NCI-H1417 (cell line): ENCODE data around the gene GABBR1.

Experiments used
- DNase-seq, 3 experiments: peaks; one replicate each; lab custom pipeline; 2025; lab: John Stamatoyannopoulos, UW

Gene GABBR1

DNA sequence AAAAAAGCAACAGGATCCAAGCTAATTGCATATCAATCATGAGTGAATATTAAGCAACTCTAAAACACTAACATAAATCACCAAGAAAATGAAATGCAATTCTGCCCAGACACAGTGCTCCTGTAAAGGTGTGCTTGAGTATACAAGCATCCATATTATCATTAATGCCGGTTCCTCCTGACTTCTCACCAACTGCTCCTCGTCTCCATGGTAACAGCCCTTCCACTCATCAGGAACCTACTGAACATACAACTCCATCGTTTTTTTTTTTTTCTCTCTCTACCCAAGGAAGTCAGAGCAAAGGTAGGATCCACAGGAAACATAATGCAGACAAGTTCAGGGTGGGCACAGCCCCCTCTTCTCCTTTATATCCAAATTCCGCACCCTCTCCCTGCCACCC, 12.4 kb downstream of the GABBR1 start:
- peak in 1 of 3 experiments; percentile 28 for DNase-seq

DNA sequence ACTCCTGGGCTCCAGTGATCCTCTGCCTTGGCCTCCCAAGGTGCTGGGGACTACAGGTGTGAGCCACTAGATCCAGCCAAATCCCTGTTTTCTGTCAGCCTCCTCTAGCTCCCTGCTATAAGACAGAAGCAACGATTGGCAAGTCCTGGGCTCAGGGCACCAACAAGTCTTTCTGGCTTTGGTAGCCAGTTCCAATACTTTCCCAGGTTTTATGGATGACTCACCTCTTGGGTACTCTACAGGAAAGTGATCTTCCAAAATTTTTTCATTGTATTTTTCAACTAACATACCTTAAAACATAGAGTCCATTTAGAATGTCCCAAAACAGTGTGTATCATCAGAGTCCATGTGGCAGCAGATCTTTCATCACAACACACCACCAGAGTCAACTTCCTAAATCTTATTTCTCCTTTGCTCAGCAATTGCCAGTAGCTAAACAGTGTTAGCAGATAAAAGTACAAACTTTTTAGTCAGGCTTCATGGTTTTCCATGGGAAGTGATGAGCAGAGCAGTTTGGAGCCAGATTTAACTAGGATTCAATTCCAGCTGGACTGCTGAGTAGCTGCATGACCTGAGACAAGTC, 13.3 kb downstream of the GABBR1 start:
- DNase-seq, result no peak

DNA sequence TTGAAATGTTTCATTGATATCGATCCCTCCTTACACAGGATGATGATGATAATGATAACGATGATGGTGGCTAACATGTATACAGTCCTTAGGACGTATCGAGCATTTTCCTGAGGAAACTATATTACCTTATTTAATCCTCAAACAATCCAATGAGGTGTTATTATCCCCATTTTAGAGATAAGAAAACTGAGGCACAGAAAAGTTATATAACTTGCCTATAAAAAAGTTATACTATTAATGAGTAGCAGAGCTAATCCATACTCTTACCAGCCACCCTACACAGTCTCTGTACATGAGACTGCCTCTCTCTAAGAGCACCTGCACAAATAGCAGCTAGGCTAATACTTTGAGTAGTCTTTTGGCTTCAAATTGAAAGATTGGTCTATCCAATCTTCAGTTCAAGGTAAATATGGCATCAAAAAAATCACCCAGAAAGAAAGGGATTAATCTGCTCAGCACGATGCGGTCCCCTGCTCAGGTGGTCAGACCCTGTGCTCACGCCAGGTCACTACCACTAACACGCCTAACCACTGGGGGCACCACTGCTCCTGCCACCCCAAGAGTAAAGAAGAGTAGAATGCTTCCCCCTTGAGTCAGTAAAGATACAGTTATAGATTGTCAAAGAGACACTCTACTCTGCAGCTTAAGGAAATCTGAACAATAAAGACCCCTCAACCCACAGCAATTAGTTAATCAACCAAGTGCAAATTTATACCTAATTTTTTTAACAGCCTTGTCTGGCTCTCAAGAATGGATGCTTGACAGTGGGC, 15.0 kb downstream of the GABBR1 start:
- DNase-seq, result no peak

DNA sequence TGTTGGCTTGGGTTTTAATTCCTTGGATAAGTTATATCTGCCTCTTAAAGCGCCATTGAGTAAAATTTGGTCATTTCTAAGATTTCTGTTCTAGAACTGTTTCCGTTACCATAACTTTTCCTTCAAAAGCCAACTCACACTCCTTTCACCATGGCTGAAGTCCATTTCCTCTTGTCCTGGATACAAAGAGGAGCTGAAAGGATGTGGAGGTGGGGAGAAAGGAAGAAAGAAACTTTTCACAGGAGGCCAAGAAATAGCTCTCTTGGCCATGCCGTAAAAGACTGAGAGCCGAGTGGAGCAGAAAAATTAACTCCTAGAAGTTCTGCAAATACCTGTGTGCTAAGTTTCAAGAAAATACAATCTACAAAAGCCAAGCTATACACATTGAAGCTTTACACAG, 21.6 kb downstream of the GABBR1 start:
- DNase-seq, result no peak

DNA sequence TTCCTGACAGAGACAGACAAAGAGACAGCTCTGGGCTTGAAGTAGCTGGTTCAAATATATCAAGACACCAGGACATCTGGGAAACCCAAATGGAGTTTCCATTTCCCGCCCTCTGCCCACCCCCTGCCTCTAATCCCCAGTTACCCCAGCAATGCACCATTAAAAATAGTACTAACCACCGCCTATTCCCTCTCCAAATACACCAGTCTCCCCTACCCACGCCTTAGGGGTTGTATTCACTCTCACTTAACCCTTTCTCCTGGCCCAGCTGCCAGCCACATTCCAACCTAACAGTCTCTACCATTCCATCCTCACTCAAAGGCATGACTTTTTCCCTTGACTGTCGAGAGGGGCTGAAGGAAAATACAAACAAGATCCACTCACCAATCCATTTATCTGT, 22.4 kb downstream of the GABBR1 start:
- no peak for DNase-seq

DNA sequence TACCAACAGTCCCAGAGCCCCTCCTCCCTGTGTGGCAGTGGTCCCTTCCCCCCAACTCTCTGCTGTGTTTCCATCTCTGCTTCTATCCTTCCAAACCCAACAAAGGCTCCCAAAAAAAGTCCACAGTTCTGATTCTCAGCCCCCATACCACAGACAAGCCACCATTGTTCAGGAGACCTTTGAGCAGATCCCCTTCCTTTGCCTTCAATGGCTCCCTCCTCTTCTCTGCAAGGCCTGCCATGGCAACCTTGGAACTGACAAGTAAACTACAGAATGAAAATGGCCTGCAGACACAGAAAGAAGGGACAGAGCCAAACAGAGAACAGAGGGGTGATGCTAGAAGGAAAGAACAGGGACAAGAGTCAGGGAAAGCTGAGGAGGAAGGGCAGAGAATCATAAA, 24.9 kb downstream of the GABBR1 start:
- DNase-seq, result no peak

DNA sequence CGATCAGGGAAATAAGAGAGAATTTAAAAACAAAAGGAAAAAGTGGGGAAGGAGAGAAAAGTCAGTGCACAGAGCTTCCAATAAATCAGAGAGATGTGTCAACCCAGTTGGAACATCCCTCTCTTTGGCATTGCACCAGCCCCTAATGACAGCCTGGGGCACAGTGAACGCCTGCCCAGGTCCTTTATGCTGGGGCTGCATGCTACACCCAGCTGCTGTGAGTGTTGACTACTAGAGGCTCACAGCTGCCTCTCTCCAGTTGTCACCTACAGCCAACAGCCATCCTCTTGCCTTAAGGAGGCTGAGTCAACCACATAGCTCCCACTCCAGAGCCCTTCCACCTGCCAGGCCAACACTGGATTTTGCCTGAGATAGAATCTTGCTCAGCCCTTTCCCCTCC, 29.1 kb downstream of the GABBR1 start:
- DNase-seq, result peak in 2 of 3 experiments; percentile 4 to 26

DNA sequence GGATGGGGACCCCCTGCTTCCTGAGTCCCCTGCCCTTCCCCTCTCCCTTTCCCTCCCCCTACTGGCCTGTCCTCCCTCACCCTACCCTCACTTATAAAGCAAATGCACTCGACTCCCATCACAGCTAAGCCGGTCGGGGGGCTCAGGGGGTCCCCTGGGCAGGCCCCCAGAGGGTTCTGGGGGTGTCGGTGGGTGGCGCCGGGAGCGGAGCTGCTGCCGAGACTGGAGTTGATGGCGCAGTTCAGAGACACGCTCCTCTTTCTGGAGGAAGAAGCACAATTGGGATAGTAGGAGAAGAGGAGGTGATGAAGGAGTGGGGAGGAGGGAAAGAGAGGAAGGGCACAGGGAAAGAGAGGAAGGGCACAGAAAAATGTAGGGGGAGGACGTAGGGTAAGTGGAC, 29.5 kb downstream of the GABBR1 start:
- DNase-seq, result no peak

DNA sequence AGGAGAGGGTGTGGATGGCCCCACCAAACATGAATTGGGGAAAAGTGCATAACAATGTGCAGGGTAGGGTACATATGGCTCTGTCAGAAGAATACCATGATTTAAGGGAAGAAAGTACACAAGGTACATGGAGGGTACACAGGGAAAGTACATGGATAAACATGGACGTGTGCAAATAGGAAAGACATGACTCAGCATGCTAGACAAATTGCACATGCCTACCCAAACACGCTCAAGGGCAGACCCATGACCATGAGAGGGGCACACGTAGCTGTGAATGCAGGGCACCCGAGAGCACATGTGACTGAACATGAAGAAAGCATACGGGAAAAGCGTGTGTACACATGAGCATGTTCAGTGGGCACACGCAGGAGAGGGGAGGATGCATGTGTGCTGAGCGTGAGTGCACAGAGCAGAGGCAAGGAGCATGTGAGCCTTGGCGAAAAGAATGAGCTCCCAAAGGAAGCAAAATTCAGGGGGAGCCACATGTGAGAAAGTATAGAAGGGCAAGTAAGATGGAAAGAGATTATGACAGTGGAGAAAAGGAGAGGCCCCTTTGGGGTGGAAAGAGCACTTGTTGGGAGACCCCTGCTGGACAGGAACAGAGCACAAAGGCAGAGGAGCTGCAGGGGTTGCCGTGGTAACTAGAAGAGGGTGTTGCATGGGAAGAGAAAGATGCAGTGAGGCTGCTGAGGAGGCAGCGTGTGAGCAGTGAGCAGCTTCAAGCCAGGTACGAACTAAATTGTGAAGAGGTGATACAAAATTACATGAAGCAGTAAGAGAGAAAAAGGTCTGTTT, 30.2 kb downstream of the GABBR1 start:
- peak; percentile 6 to 73 (median 39) for DNase-seq

DNA sequence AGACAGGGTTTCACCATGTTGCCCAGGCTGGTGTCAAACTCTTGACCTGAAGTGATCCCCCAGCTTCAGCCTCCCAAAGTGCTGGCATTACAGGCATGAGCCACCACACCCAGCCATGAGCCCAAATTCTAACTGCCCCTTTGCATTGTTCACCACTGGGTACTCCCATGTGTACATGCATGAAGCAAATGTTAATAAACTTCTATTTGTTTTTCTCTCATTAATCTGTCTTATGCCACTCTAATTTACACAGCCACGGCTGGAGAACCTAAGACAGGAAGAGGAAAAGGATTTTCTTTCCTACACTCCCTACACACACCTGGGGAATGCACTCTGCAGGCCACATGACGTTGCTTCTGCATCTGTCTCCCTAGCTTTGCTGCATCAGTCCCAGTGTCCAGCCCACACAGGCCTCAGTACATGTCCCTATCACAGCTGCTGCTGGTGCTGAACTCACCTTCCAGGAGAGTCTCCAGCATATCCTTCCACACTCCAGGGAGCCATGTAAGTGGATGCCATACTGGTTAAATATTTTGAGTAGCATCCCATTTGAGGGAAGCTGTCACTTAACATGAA, 34.7 kb downstream of the GABBR1 start:
- no peak for DNase-seq

DNA sequence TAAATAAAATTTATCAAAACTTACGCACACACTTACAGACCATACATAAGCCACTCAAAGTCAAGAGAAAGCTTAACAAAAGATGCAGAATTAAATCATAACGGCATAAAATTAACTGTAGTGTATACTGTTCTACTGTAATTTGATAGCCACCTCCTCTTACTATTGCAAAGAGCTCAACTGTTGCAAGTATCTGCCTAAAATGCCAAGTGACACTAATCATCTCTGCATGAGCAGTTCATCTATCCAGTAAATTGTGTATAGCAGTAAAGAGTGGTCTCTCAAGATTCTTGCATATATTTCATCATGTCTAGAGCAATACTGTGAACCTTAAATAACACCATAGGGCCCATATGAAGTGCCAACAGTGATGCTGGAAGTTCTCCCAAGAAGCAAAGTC, 35.8 kb downstream of the GABBR1 start:
- DNase-seq, result no peak

DNA sequence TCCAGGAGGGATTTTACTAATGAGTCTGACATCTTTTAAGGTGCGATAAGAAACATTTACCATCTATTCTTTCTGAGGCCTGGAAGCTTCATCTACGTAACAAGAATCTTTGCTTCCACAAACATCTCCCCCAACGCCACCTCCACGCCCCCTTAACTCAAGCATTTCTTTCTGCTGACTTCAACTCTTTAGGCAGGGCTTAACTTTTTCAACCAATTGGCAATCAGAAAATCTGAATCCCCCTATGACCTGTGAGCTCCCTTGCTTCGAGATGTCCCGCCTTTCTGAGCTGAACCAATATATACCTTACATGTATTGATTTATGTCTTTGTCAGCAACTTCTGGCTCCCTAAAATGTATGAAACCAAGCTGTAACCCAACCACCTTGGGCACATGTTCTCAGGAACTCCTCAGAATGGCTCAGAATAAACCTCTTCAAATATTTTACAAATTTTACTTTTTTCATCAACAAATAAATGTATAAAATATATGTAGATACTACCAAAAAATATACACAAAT, 36.5 kb downstream of the GABBR1 start:
- DNase-seq, result no peak

DNA sequence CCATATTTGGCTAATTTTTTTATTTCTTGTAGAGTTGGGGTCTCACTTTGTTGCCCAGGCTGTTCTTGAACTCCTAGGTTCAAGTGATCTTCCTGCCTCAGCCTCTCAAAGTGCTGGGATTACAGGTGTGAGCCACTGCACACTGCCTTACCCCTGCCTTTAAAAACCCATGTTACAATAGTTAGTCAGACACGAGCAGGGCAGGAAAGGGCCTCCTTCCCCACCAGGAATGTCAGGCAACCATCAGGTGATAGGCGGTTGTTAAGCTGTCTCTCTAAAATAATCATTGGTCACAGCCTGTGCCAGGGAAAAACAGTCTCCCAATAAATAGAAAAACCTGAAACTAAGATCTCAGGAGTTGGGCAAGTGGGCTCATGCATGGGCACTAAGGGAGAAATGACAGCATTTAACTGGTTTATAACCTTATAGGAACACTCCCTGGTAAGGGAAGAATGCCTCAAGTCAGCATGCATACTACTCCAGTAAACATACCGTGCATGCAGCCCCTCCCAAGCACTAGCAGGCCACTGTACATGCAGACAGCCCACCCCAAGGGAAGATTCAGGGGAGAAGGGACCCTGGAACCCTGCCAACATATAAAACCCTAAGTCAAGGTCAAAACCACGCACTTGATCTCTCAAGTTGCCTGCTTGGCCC, 39.7 kb downstream of the GABBR1 start:
- DNase-seq, result no peak

DNA sequence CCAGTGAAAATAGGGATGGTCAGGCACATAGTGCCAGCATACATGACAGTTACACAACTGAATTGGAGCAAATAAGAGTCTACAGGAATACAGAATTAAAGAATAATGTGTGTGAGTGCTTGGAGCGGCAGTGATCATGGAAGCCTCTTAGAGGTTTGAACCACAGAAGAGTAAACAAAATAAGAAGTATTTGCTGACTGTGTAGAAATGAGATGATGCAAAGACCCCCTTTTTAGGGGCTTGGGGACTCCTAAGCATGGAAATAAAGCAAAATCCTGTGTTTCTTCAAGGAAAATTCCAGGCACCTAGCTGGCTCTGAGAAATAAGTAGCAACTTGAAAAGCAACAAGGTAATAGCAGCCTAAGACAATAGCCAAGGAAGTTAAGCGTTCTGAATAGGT, 41.3 kb downstream of the GABBR1 start:
- DNase-seq, result no peak

DNA sequence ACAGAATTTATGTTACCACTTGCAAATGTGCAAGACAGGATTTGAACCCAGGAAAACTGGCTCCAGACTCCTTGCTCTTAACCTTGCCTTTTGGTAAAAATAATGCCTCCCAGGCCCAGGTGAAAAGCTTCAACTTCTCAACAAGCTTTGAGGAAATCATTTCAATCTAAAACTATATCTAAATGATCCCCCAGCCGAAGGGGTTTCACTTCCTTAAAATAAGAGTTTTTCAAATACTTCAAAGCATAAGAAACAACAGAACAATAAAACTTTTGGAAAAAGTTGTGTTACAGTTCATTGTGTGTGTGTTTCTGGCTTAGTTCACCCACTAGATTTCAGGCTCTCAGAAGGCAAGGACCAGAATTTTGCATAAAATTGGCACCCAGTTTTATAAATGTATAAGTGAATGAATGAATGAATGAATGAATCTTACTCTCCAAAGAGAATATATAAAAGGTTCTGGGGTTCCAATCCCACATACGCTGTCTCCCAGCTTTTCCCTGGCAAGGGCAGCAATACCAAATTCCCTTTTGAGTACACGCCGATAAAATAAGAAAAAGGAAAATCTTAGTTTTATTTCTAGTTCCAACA, 42.7 kb downstream of the GABBR1 start:
- DNase-seq, result no peak

DNA sequence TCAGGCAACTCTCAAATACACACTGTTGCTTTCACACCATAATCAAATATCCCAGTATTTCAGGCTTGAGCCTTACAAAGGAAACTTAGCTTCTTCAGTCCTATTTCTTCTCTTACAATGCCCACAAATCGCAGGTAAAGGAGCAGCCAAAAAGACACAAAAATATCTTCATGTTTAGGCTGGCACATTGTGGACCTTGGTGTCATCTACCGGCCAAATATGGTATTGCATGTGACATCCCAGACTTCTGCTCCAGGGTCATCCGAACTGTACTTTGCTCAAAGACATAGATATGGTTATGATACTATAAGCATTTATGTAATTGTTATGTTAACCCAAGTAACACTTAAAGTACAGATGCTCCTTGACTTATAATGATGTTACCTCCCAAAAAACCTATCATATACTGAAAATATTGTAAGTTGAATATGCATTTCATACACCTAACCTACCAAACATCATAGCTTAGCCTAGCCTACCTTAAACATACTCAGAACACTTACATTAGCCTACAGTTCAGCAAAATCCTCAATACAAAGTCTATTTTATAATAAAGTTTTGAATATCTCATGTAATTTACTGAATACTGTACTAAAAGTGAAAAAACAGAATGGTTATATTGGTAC, 43.4 kb downstream of the GABBR1 start:
- peak in 2 of 3 experiments; percentile 9 to 55 for DNase-seq

DNA sequence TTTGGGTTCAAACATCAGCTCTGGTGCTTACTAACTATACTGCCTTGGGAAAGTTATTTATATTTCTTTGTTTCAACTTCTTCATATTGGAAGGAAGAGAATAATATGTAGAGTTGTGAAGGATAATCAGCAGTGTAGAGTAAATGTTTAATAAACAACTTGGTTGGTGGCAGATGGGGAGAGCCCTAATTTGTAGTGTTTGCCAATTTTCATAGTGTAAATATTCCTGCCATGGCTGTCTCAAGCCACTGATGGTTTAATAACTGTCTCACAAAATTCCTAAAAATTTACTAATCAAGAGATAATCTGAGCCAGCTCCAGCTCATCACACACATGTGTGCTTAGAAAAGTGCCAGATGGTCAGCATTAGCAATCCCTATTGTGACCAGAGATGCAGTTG, 48.2 kb downstream of the GABBR1 start, which contains the start of gene OR2H2:
Gene OR2H2, plus strand, starts transcription at position 301 of the 400 bp plus-strand sequence. CDS start 2,824 bp downstream, outside the sequence.
- no peak for DNase-seq

DNA sequence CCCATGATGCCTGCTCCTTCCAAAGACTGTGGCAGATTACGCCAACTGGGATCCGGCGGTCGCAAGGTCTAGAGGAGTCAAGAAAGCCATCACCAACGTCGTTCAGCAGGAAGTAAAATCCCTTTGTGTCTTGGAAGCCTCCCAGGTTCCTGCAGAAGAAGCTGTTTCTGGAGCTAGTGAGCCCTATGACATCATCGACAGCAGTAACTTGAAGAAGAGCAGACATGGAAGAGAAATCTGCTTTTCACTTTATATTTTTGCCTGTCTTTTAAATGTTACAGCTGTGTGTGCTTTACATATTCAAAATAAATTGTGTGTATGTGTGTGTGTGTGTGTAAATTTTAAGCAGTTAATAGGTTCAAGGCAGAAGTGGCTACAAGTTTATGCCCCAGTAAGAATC, 55.4 kb downstream of the GABBR1 start:
- DNase-seq, result no peak

DNA sequence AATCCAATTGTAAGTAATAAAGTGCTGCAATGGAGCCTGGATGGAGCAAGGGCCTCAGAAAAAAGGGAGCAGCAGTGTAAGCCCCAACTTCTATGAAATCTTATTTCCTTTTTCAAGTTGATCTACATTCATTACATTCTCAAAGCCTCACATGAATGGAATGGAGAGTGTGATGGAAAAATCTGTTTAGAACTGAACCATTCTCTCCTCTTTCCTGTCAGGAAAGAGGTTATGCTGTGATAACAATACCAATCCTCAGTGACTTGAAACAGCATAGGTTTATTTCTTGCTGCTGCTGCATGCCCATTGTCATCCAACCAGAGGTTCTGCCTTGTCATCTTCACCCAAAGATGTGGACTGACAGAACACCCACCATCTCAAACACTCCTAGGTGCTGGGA, 56.9 kb downstream of the GABBR1 start:
- no peak for DNase-seq

DNA sequence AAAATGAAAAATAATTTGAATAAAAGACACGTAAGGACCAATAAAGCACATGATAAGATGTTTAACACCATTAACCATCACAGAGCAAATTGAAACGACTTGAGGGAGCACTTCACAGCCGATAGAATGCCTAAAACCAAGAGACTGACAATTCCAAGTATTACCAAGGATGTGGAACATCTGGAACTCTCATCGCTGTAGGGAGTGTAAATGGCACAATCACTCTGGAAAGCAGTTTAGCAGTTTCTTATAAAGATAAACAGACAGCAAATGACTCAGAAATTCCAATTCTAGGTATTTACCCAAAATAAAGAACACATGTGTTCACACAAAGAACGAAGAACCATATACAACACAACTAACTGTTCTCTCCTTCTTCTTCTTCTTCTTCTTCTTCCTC, 65.0 kb downstream of the GABBR1 start:
- DNase-seq, result no peak

DNA sequence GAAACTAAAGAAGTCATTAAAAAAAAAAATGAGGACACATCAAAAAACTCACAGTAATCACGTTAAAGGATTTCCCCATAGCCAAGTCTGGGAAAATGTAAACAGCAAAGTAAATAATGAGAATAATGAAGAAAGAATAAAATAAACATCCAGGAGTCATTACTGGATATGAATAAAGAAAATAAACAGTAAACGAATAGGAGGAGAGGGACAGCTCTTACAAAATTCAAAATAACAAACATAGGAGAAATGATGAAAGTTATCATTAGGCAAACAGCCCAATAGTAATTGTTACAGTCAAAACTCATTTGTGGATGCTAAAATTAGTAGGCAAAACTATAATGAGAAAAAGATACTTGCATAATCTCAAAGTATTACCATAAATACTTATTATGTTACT, 65.4 kb downstream of the GABBR1 start:
- no peak for DNase-seq
